ENCODE data around the gene TOX3.

GRCh38 chr16:52466994-52467393 lies 79.9 kb downstream of the TOX3 start:
- TF ChIP-seq, protein P1, sequence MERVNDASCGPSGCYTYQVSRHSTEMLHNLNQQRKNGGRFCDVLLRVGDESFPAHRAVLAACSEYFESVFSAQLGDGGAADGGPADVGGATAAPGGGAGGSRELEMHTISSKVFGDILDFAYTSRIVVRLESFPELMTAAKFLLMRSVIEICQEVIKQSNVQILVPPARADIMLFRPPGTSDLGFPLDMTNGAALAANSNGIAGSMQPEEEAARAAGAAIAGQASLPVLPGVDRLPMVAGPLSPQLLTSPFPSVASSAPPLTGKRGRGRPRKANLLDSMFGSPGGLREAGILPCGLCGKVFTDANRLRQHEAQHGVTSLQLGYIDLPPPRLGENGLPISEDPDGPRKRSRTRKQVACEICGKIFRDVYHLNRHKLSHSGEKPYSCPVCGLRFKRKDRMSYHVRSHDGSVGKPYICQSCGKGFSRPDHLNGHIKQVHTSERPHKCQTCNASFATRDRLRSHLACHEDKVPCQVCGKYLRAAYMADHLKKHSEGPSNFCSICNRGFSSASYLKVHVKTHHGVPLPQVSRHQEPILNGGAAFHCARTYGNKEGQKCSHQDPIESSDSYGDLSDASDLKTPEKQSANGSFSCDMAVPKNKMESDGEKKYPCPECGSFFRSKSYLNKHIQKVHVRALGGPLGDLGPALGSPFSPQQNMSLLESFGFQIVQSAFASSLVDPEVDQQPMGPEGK (CRISPR knock-in tag; IDR thresholded peaks at IDR 0.05; ENCODE audit: borderline replicate concordance): no peak
- TF ChIP-seq ISL1 (CRISPR knock-in tag; IDR thresholded peaks at IDR 0.05) (no peak), ZFP3 (CRISPR knock-in tag; IDR thresholded peaks at IDR 0.05) (no peak), ZFP30 (CRISPR knock-in tag; IDR thresholded peaks at IDR 0.05) (no peak), TOX (CRISPR knock-in tag; IDR thresholded peaks at IDR 0.05; ENCODE audit: borderline replicate concordance) (no peak), ARNTL (CRISPR knock-in tag; IDR thresholded peaks at IDR 0.05; ENCODE audit: borderline replicate concordance, low read depth) (no peak), GLIS3 (CRISPR knock-in tag; IDR thresholded peaks at IDR 0.05) (no peak), CSRNP3 (CRISPR knock-in tag; IDR thresholded peaks at IDR 0.05) (no peak), ZNF8 (CRISPR knock-in tag; IDR thresholded peaks at IDR 0.05) (no peak), ESRRG (CRISPR knock-in tag; IDR thresholded peaks at IDR 0.05) (no peak), CSDC2 (CRISPR knock-in tag; IDR thresholded peaks at IDR 0.05) (no peak)
- TF ChIP-seq, protein P2, sequence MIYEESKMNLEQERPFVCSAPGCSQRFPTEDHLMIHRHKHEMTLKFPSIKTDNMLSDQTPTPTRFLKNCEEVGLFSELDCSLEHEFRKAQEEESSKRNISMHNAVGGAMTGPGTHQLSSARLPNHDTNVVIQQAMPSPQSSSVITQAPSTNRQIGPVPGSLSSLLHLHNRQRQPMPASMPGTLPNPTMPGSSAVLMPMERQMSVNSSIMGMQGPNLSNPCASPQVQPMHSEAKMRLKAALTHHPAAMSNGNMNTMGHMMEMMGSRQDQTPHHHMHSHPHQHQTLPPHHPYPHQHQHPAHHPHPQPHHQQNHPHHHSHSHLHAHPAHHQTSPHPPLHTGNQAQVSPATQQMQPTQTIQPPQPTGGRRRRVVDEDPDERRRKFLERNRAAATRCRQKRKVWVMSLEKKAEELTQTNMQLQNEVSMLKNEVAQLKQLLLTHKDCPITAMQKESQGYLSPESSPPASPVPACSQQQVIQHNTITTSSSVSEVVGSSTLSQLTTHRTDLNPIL (CRISPR knock-in tag; IDR thresholded peaks at IDR 0.05; ENCODE audit: low read depth): no peak
